NCI-H1436 treated with DMSO at 0.1 percent for 48 hours (cell line): ENCODE measurements around the gene LINC01488.

Experiments used
- DNase-seq: peaks from one replicate; lab custom pipeline; 2025; lab: John Stamatoyannopoulos, UW

The LINC01488 gene

DNA sequence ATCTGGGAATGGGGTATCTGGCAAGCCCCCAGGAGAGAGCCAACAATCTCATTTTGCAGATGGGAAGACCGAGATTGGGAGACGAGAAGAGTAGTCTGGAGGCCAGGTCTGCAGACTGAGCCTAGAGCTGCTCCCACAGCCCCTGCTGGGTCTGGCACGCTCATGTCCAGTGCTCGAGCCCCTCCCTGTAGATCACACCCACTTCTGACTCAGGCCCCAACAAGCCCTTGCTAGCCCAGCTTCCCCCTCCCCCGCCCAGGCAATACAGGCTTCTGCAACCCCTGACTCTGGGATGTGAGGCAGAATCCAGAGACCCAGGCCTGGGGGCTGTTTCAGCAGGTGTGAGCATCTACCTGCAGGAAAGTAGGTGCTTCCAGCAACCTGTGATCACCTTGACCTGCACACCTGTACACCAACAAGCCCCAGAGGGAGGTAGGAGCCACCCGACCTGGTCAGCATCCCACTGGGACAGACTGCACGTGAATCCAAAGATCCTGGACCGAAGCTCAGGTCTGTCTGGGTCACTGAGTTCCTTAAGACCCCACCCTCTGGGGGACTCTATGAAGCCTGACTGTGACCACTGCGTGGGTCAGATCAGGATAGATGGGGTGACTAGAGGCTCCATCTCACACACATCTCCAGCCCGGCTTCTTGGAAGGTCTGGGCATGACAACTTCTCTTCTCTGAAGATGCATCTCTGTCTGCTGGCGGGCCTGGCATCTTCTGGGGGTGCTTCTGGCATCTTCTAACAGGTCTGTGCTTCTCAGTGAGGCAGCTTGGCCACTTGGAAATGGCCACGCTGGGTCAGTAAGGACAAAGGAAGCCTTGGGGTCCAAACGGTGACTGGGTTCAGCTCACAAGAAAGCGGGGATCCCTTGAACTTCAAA is 29.3 kb downstream of the LINC01488 start:
- DNase-seq: no peak

DNA sequence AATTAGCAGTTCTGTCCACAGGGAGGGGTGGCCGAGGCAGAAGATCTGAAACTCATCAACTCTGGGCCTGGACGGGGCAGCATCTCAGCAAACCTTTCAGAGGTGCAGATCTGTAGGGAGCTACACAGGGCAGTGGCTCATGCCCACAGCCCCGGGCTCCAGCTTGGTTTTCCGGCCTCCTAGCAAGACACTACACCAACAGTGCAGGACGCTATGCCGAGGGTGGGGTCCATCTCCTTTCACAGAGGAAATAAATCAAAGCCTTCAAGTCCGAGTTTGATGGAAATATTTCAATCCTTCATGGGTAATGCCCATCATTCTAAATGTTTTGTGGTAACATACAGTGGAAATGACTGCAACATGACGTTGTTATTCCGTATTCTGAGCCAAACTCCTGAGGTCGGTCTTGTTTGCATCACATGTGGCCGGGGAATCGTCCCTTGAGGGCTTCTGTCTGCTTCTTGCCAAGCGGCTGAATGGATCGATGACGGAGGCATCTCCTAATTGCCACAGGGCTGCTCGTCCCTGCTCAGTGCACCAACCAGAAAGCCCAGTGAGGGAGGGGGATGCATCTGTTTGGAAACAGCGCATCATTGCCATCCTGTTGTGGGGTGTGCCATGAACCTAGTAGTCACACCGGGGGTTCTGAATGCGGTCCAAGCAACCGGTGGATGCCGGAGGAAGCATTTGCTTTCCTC is 30.0 kb downstream of the LINC01488 start:
- no peak for DNase-seq

DNA sequence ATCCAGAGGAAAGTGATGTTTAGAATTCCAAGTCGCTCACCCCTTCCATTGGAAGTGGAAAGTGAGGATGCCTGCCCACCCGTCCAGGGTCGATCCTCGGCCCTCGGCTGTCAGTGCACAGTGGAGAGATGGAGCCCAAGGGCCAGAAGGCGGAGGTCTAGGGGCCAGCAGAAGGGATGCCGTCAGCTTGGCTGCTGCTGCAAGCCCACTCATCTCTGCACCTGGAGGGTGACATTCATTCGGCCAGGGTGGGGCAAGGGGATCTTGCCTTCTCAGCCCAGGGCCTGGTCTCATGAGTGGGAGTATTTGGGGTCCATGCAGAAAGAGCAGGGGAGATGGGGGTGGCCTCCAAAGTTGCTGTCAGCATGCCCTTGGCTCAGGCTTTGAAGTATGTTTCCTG is 30.7 kb downstream of the LINC01488 start:
- DNase-seq: no peak

DNA sequence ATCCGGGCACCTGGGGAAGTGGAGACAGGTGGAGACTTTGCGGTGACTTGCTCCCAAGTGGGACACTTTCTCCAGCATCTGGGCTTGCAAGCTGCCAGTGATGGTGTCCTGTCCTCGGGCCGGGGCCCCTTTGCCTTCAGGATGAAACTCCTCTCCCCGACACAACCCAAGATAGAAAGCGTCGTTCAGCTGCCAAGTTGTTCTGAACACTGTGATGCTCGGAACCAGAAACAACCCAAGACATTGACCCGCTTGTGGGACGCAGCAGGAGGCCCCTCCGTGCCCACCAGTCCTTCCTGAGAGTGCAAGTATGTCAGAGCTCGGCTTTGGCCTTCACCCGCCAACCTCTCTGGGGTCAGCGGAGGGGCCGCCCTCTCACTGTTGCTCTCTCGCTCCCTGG is 31.3 kb downstream of the LINC01488 start:
- DNase-seq: no peak

DNA sequence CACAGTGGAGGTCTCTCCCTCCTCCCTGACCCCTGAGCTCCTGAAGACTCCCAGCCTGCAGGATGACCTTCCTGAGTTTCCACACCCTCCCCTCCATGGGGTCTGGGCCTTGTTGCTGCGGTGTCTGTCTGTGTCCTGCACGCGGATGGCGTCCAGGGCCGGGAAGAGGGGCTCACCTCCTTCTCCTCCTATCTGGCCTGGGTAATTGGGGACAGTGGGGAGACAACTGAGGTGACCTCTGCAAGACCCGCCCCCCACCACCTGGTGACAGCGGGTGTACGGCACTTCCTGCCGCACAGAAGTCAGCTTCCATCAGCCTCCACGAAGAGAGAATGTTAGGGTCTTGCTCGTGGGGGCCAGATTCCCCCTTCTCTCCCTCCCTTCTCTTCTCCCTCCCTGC is 31.7 kb downstream of the LINC01488 start:
- DNase-seq: no peak

DNA sequence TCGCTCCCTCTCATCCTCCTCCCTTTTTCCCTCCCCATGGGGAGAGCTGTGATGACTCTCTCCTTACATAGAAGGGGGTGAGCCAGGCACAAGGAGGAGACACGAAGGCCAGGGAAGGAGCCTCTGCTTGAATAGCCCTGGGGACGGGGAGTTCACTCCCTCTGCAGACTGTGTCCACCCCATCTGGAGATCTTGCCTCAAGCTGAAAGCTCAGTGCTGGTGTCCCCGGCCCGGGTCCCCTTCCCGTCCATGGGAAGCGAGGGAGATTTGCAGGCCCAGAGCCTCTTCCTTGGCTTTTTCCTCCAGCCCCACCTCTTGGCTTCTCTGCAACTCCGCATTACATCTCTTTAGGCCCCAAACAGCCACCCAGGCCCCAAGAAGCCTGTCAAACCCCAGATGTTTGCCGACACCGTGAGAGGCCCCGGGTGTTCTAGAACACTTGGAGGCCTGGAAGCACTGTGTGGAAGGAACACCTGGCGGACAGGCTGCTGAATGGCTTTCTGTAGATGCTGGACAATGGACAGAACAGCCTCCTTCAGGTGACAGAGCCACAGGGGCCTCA is 32.3 kb downstream of the LINC01488 start:
- DNase-seq: no peak

DNA sequence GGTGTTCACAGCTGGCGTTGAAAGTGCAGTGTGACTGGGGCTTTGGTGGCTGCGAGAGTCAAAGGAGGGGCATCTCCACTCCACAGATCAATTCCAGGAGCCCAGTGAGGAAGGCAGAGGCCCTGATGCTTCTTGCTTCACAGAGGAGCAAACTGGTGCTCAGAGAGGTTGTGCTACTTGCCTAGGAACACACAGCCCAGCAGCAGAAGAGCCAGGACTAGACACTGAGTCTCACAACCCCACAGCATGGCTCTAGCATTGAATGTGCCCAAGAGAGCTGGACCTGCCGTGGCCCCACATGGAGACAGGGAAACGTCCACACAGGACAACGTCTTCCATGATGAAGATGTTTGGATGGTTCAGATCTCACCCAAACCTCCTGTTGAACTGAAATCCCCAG is 33.3 kb downstream of the LINC01488 start:
- DNase-seq: no peak

DNA sequence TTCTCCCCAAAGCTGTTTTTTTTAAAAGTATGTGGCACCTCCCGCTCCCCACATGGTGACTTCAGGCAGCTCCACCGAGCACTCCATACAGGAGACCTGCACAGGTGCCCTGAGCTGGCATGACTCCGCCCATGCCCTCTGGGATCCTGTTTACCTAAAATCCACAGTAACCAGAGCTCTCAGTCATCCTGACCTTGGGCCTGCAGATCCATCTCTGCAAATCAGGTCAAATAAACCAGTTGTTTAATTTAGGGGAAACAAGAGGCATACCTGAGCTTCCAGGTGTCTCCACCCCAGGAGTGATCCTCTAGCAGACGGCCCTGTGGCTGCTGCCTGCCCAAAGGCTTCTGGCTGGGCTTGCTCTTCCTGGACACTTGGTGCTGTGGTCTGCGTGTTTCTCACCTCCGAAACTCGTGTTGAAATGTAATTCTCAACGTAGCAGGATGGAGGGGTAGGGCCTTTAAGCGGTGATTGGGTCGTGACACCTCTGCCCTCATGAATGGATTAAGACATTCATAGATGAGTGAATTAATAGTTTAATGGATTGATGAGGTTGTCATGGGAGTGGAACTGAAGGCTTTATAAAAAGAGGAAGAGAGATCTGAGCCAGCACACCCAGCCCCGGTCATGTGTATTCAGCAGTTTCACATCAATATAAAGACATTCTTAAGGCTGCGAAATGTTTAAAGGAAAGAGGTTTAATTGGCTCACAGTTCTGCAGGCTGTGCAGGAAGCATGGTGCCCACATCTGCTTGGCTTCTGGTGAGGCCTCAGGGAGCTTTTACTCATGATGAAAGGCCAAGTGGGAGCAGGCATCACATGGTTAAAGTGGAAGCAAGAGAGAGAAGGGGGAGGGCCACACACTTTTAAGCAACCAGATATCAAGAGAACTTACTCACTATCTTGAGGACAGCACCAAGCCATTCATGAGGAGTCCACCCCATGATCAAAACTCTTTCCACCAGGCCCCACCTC is 34.1 kb downstream of the LINC01488 start:
- no peak for DNase-seq

DNA sequence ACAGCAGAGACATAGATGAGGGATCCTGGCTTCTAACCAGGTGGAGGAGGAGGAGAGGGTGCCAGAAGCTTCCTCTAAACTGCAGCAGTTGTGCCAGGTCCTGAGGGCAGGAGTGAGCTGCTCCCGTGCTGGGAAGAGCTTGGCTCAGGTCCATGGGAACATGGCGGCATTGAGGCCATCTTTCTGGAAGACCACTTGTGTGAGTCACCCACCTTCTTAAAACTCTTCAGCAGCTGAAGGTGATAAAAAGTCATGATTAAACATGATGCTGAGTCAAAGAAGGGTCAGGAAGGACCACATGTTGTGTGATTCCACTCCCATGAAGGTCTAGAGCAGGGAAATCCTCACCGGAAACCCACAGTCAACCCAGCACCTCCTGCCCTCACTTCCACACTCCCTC is 35.1 kb downstream of the LINC01488 start:
- DNase-seq: no peak

DNA sequence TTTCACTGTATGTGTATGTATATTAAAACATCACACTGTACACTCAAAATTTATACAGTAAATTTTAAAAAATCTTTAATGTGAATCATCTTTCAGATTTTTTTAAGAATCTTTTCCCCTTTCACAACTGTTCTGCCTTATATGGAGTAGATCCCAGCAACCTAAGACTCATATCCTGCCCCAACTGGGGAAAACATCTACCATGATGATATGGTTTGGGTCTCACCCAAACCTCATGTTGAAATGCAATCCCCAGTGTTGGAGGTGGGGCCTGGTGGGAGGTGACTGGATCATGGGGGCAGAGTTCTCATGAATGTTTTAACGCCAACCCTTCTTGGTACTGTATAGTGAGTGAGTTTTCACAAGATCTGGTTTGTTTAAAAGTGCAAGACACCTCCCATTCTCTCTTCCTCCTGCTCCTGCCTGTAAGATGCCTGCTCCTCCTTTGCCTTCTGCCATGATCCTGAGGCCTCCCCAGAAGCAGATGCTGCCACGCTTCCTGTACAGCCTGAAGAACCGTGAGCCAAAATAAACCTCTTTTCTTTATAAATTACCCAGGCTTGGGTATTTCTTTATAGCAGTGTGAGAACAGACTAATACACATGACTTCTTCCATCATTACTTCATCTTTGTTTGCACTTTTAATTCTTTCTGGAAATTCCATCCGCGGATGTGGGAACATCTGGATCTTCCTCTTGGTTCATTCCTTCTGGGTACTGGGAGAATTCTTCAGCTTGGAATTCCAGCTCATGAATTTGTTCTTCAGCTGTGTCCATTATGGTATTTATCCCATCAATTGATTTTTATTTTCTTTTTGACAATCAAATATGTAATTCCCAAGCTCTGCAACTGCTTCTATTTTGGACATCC is 36.9 kb downstream of the LINC01488 start:
- no peak for DNase-seq

DNA sequence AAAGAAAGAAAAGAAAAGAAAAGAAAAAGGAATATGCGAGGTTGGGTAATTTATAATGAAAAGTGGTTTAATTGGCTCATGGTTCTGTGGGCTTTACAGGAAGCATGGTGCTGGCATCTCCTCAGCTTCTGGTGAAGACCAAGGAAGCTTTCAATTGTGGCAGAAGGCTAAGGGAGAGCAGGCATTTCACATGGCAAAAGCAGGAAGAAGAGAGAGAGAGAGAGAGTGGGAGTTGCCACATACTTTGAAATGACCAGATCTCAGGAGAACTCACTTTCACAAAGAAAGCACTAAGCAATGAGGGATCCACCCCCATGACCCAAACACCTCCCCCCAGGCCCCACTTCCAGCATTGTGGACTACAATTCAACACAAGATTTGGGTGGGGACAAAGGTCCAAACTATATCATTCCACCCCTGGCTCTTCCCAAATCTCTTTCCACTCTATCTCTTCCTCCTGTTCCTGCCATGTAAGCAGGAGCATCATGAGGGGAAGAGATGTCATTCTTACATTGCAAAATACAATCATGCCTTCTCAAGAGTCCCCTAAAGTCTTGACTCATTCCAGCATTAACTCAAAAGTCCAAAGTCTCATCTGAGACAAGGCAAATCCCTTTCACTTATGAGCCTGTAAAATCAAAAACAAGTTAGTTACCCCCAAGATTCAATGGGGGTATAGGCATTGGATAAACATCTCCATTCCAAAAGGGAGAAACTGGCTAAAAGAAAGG is 38.9 kb downstream of the LINC01488 start:
- DNase-seq: no peak

DNA sequence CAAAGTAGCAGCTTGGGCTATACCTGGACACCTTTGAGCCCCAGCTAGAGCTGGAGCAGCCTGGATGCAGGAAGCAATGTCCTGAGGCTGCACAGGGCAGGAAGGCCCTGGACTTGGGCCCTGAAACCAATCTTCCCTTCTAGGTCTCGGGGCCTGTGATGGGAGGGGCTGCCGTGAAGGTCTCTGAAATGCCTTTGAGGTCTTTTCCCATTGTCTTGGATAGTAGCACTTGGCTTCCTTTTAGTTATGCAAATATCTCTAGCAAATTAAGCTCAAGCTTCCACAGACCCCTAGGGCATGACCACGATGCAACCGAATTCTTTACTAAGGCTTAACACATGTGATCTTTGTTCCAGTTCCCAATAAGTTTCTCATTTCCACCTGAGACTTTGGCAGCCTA is 40.0 kb downstream of the LINC01488 start:
- no peak for DNase-seq

DNA sequence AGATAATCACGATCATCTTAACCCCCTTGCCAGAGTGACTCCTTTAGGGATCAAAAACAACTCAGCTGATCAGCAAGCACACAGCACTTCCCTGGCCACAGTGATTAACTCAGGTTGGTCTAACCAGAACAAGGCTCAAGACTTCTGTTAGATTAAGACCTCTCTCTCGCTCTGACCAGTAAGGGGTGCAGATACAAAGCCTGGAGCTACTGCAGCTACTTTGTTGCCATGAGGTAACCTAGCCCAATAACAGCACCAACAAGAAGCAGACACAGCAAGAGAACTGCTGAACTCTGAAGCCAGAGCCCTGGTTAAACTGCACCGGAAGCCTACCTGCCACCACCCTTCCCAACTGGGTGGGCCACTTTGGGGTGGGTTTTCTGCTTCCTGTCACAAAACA is 42.0 kb downstream of the LINC01488 start:
- DNase-seq: no peak

DNA sequence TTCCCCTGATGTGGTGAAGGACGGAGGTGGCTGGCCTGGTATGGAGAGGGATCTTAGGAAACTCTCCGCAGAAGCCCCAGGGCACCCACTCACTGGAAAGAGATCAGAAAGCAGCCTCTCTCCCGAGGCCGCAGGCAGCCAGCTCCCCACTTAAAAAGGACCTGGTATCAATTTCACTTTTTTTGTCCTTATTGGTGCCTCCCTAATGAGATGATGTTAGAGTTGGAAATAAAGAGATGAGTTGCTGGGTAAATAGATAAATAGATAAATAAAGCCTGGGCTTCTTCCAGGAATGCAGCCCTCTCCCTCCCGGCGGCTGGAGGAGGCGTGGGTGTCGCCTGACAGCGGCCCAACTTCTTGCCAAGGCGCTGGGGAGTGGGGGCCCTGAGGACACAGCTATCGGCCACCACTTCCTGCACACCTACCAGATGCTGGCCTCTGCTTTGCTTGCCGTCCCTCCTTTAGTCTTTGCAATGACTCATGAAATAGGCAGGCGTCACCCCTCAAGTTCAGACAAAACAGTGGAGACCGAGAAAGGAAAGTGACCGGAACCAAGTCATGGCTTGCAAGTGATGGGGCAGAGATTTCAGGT is 42.9 kb downstream of the LINC01488 start:
- no peak for DNase-seq

DNA sequence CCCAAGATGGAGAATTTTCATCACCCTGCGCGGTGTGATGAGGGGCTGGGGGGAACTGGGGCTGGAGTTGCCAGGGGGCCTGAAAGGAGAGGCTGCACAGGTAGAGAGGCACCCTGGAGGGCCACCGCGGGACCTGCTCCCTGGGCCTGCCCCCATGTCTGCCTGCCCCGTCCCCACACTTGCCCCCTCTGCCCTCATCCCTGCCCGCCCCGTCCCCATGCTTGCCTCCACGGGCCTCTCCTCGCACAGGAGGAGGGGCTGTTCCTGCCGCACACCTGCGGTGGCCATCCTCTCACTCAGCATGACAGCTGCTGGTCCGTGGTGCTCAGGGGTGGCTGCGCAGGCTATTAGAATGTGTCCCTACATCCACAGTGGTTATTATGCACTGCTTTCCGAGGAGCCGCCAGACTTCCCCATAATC is 43.5 kb downstream of the LINC01488 start:
- DNase-seq: no peak

DNA sequence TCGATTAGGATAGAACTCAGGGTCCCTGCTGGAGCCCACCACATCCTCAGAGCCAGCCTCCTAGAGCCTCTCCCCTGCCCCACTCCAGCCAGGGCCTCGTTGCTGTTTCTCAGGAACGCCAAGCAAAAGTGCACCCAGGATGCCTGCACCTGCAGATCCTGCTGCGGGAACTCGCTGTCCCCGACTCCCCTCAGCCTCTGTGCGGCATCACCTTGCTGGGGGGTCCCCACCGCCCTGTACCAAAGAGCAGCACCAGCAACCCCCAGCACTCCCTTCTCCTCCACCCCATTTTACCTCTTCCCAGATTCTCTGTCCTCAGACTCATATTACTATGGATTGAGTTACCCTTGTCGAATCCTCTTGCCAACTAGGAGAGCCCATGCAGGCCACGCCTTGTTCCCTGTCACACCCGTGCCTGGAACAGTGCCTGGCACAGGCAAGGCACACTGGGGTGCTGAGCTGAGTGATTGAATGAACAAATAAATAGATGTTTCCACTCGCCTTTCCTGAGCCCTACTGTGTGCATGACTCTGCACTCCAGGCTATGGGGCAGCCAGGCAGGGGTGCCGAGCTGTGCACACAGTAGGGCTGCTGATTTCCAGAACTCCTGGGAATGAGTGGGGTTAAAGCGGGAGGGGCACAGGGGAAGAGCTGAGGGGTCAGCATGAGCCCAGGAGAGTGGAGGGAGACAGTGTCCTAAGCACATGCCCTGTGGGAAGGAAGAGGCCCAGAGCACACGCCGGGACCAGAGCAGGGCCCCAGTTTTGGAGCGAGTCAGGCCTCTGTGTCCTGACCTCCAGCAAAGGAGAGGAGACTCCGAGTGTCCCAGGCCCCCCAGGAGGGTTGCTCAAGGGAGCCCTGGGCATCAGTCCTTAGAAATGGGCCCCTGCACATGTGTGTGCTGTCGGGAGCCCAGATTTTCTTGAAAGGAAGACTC is 44.3 kb downstream of the LINC01488 start:
- no peak for DNase-seq

DNA sequence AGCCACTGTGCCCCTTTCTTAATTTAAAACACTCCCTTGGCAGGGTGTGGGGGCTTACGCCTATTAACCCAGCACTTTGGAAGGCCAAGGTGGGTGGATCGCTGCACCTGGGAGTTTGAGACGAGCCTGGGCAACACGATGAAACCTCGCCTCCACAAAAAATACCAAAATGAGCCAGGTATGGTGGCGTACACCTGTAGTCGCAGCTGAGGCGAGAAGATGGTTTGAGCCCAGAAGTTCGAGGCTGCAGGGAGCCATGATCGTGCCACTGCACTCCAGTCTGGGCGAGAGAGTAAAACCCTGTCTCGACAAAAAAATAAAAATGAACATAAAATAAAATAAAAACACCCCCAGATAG is 45.0 kb downstream of the LINC01488 start:
- no peak for DNase-seq

DNA sequence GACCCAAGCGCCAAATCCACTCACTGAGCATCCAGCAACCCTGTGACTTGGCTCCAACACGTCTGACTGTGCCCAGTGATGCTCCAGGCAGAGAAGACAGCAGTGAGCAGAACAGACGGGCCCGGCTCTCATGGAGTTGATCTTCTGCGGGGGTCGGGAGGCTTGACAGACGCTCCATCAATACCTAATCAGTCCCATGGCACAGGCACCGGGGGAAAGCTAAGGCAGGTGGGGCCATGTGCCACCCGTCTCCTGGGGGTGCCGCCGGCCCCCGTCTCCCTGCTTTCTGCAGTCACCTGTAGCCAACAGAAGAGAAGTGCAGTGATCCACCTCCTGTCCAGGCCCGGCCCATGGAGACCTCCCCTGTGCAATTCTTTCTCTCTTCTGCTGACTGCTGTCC is 47.5 kb downstream of the LINC01488 start:
- DNase-seq: no peak
